Inflammatory macrophage (primary cell): ENCODE data around the gene NTNG2.

Source experiments
- DNase-seq, 2 donors: peaks; one replicate each; pipeline ENCODE4 v3.0.0-alpha.2; 2020 to 2022

Gene NTNG2

DNA sequence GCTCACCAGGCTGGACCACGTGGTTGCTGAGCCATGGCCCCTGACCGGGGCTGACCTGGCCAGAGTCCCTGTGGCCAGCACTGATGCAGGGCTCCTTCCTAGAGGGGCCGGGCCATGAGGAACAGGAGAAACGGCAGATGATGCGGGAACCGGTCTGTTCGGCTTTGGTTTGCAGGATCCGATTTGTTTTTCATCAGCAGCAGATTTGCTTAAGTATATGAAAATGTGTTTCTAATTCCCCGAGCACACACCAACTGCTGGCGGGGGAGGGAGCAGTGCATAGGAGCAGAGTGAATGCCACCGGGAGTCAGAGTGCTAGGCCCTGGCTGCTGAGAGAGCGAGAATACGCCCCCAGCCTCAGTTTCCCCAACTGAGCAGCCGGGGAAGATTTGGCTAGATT lies 13.6 kb downstream of the NTNG2 start:
- no peak for DNase-seq

DNA sequence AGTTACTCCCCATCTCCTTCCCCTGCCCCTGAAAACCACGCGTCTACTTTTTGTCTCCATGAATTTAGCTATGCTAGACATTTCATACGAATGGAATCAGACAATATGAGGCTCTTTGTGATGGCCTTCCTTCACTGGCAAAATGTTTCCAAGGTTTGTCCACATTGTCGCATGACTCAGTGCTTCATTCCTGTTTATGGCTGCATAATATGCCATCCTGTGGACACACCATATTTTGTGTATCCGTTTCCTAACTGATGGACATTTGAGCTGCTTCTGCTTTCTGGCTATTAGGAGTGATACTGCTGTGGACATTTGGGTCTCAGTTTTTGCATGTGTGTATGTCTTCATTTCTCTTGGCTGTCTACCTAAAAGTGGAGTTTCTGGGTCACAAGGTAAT lies 14.5 kb downstream of the NTNG2 start:
- DNase-seq: no peak

DNA sequence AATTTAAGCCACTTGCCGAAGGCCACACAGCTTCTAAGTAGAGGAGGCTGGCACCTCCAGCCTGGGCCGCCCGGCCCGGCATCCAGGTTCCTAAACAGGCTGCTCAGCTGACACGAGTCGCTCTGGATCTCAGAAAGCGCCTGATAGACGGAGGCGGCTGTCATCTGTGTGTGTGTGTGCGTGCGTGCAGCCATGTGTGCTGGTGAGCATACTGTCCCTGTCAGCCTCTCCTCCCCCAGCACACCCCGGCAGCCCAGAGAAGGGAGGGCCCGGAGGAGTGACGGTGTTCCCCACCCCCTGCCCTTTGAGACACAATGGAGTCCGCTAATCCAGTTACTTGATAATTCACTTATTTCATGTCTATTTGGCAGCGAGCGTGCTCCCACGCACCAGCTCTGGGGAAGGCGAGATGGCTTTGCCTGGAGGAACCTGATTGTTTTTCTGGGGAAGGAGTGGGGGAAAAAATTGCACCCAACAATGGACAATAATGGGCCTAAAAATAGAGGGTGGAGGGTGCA lies 20.0 kb downstream of the NTNG2 start:
- DNase-seq: no peak

DNA sequence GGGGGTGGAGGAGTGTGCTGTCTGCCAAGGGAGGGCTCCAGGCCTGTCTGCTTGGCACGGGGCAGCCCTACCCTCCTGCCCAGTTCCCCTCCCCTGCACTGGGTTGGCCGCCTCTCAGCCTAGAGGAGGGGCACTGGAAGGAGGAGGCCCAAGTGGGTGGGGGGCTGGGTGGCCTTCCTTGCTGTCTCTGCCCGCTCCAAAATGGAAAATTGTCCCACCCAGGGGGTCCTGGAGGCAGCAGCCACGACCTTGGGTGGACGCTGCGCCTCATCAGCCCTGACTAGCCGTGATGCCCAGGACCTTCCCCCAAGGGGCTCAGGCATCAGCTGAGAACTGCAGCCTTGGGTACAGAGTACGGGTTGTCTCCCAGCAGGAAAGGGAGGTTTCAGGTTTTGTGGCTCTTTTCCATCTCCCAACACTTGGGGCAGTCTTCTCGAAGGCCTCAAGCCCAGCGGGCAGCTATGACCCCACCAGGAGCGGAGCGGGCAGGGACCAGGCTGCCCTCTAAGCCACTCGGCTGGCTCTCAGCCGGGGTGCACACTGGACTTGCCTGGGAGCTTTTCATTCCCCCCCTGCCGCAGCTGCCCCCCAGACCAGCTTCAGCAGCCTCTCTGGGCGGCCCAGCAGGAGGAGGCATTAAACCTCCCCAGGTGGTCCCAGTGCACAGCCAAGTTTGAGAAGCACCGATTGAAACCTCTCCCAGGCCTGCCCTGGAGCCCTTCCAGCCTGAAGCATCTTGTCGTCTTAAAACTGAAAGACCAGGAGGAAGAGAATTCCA lies 20.6 kb downstream of the NTNG2 start:
- no peak for DNase-seq

DNA sequence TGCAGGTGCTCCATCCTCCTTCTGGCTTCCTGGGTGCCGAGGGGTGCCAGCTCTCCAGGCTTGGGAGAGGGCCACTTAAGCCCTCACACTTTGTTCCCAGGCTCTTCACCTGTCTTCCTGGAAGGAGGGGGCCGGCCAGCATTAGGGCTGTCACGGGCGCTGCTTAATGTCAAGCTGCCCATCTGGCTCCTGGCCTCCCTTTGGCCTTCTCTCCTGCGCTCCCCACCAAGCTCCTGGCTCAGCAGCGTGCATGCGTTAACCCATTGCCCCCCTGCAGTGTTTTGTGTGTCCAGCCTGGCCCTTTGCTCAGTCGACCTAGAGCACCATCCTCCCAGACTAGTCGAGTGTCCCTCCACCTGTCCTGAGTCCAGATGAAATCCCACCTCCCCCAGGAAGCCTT lies 21.3 kb downstream of the NTNG2 start:
- DNase-seq: no peak

DNA sequence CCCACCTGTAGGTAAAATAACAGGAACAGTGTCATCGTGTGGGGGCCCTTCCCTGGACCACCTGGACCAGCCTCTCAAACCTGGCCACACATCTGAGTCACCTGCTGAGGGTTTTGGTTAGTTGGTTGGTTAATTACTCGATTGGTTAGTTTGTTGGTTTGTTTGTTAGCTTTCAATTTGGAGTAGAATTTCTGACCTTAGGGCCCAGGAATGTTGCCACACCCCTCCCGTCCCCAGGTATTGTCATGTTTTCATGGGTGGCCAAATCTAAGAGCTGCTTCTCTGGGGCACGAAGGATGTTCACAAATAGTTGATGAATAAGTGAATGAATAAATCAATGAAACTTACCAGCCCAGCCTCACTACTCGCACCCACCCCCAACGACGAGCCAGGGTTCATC lies 21.9 kb downstream of the NTNG2 start:
- DNase-seq: no peak

DNA sequence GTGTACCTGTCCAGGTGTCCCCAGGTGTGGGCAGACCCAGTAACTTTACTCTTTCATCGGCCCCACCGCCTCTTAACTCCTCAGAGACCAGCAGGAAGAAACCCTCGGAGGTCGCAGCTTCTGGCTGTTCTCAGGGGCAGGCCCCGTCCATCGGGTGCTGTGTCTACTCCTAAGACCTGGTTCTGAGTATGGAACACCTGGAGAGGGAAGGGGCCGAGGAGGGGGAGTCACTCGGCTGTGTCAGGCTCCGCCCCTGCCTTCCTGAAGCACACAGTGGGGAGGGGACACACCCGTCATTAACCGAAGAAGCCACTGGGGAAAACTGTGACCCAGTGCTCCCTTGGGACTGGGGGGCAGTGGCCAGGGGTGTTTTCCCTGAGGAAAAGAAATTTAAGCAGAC lies 22.3 kb downstream of the NTNG2 start:
- no peak for DNase-seq

DNA sequence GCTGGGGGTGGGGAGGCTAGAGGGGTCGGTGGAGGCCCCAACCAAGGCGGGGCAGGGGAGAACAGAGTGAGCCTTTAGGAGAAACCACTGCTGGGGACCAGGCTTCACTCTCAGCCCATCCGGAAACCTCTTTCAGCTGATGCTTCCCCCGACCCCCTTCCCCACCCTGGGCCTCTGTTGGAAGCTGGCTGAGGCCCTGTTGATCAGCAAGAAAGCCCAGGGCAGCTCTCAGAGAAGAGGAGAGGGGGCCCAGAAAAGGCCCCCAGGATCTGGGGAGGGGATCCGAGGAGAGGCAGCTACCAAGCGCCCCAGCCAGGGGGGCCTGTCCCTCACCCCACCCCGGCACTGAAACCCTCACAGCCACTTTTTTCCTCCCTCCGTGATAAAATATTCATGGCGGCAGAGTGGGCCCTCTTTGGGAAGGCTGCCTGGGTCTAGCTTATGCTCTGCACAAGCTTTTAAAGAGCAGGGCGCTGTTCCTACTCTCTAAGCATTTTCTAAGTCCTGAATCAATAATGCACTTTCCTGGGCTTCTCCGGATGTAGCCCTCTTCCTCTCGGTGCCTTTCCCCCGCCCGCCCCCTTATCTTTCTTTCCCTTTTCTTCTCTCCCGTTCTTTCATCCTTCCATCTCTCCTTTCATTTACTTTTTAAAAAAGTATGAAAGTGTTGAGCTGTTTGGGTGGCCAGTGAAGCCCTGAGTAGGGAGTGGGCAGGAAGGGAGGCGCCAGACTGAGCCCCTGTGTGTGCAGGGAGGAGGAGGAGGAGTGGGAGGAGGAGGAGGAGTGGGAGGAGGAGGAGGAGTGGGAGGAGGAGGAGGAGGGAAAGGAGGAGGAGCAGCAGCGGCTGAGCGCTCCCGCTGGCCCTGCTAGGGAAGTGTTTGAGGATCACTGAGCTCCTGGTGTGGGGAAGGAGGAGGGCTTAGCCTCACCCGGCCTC lies 23.5 kb downstream of the NTNG2 start:
- DNase-seq: no peak

DNA sequence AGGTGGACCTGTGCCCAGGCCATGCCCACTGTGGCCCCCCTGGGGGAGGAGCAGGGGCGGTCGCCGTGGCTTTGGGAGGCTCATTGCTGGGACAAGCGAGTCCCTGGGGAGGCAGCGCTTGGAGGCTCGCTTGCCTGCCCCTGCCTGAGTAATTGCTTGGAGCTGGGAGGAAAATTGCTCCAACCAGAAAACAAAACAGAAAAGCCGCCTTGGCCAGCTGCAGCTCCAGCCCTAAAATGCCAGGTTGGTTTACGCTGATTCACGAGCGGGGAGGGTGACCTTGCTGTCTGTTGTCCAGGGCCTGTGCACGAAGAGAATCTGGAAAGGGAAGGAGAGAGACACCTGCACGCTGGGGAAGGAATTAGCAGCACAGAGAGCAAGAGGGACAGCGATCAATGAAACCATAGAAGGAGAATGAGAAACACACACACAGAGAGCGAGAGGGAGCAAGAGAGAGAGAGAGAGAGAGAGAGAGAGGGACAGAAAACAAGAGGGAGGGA lies 25.3 kb downstream of the NTNG2 start:
- no peak for DNase-seq

DNA sequence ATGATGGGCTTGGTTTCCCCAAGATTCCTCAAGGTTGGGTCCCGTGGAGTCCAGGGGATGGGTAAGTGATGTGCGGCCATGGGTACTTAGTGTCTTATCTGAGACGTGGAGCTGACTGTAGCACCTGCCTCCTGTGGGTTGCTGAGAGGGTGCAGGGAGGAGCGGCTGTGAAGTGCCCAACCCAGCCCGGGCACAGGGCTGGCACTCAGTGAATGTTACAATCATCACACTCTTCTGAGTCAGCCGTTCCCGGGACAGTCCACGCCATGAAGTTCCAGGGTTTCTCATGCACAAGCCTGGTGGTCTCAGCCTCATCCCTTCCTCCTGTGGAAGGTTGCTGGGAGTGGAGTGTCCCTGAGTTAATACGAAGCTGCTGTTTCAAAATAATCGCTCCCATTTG lies 29.1 kb downstream of the NTNG2 start:
- DNase-seq: no peak

DNA sequence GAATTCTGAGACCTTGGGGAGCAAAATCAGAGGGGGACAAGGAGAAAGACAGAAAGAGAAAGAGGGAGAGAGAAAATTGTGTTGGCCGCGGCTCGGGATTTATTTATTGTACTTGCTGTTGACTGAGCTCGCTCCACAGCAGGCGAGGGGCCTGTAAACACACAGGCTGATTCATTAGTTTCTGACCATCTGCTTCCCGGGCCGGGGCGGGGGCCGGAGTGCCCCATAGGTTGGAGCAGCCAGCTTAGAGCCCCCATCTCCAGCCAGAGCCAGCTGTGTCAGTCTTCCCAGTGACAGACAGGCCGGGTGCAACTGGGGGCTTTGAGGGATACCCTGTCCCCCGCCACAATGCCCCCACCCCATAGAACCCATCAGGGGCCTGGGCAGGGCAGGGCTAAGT lies 30.9 kb downstream of the NTNG2 start:
- DNase-seq: no peak

DNA sequence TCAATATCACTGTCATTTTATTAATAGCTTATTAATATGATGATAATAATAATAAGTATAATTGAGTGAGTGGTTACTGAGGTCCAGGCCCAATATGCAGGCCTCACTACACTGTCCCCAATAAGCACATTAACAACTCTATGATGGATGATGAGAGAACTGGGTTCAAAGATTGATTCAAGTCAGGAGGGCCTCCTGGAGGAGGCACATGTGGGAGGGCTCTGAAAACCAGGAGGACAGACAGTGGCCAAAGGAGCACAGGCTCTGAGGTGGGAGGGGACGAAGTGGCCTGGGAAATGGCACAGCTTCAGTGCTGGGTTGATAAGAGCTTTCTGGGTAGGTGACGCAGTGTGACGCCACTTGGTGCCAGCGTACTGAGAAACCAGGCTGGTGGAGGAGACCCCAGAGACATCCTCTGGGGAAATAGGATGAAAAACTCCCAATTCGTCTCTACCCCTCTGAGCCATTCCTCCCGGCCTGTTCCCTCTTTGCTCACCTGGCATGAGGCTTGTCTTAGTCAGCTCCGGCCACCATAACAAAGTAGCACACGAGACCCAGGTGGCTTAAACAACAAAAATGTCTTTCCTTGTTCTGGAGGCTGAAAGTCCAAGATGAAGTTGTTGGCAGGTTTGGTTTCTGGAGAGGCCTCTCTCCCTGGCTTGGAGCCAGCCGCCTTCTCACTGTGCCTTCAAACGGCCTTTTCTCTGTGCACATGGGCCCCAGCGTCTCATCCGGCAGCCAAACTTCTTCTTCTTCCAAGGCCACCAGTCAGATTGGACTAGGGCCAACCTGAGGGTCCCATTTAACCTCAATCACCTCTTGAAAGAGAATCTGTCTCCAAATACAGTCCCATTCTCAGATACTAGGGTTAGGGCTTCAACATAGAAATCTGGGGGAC lies 31.6 kb downstream of the NTNG2 start:
- DNase-seq: no peak

DNA sequence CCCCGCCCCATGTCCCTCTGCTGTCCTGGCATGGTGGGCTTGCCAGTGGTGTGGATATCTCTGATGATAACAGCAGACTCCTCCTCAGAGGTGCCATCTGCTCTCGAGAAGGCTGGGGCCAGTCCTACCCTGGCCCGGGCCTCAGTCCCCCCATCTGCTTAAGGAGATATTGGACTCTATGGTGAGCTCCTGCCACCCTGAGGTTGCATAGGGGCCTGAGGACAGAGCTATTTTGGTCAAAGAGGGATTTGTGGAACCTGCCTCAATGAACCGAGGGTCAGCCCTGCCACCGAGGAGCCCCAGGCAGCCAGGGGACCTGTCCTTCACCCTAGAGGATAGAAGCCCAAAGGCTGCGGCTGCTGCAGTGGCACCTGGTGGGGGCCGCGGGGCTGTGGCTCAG lies 32.6 kb downstream of the NTNG2 start:
- no peak for DNase-seq

DNA sequence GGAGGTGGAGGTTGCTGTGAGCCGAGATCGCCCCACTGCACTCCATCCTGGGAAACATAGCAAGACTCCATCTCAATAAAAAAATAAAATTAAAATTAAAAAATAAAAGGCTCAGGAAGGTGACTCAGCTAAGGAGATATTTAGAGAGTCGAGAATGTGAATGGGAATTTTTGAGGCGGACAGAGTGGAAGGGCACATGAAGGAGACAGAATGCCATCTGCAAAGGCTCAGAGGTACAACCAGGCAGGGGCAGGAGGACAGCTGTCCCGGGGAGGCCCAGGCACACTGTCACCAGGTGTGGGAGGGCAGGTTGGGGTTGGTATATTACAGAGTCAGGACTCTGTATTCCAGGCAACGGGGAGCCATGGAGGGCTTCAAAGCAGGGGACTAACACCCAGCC lies 35.5 kb downstream of the NTNG2 start:
- DNase-seq: no peak

DNA sequence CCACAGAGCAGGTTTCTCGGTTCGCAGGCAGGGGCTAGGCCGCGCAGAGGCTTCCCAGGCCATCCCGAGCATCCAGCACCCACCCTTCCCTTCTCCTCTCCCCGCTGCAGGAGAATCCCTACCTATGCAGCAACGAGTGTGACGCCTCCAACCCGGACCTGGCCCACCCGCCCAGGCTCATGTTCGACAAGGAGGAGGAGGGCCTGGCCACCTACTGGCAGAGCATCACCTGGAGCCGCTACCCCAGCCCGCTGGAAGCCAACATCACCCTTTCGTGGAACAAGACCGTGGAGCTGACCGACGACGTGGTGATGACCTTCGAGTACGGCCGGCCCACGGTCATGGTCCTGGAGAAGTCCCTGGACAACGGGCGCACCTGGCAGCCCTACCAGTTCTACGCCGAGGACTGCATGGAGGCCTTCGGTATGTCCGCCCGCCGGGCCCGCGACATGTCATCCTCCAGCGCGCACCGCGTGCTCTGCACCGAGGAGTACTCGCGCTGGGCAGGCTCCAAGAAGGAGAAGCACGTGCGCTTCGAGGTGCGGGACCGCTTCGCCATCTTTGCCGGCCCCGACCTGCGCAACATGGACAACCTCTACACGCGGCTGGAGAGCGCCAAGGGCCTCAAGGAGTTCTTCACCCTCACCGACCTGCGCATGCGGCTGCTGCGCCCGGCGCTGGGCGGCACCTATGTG lies 36.1 kb downstream of the NTNG2 start:
- DNase-seq: no peak

DNA sequence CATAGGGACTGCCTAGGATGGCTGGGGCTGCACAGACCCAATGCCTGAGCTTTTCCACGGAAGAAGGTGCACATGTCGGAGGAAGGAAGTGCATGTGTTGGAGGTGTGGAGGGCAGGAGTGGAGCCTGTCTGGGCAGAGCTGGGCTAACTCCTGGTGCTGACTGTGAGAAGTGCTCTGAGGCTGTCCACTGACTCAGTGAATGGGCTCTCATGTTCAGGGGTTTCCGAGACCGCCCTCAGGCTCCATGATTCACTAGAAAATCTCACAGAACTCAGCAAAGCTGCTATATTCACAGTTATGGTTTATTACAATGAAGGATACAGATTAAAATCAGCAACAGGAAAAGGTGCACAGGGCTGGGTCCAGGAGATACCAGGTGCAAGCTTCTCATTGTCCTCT lies 37.2 kb downstream of the NTNG2 start:
- DNase-seq: no peak

DNA sequence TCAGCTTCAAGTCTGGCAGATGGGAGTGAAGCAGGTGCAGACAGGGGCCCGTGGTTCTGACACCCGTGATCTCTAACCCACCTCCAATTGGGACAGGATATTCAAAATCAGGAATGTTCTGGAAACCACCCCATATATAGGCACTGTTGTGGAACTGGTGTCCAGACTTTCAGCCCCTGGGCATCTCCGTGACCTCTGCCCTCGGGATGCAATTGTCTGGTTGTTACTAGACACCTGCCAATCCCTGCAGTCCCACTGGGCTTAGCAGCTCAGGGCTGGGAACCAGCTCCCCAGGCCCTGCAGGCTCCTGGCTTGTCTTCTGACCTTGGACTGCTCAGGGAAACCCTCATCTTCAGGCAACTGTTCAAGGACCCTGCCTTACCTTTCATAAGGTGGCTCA lies 38.8 kb downstream of the NTNG2 start:
- no peak for DNase-seq

DNA sequence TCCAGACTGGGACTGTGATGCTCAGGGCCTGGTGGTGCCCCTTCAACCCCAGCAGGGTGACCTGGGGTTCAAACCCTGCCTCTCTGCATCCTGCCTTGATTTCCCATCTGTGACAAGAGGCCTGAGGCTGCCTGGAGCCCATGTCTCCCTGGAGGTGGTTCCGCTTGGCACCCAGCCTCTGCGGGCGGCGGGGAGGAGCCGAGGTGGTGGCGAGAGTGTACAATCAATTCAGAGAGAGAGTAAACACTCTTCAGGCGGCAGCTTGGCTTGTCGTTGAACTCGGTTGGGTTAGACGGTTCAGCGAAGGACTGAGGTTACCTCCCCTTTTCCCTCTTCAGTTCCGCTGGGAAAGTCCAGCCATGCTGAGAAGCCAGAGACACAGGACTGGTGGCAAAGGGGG lies 39.3 kb downstream of the NTNG2 start:
- no peak for DNase-seq

DNA sequence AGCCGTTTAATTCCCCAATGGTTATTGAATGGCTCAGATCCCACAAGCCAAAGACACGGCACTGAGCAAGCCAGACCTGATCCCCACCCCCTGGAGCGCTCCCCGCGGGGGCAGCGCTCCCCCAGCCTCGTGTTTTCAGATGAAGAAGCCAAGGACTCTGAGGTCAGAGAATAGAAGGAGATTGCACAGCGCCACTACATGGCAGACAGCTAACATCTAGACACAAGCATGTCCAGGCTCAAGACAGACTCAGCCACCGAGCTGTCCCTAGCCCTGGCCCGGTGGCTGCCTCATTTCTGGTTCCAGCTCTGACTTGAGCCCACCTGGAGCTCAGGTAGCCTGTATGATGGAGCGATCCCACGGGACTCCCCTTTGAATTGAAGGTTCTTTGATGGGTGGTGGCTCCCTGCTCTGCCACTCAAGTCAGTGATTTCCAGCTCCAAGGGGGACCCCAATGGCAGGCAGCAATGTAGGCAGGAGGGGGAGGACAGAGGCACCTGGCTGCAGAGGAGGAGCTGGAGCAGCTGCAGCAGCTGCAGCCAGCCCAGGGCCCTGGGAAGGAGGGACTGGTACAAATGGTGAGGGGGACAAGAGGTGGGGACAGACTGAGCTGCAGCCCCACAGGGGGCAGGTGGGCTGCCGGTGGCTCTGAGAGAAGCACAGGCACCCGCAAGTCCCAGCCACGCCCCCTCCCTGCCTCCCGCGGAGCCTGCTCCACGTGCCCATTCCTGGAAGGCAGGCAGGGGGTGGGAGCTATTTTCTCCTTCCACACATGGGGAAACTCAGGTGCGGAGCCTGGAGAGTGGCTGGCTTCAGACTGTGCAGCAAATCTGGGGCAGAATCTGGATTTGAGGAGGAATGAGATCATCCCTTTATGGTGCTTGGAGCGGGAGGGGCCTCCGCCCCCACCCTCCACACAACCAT lies 40.2 kb downstream of the NTNG2 start:
- no peak for DNase-seq

DNA sequence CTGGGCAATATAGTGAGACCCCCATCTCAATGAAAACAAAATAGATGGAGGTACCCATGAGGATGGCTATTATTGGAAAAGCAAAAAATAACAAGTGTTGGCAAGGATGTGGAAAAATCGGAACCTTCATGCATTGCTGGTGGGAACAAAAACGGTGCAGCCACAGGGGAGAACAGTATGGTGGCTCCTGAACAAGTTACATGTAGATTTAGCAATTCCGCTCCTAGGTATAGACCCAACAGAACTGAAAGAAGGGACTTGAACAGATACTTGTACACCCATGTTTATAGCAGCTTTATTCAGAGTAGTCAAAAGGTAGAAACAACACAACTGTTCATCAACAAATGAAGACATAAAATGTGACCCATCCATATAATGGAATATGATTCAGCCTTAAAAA lies 43.0 kb downstream of the NTNG2 start:
- DNase-seq: no peak

DNA sequence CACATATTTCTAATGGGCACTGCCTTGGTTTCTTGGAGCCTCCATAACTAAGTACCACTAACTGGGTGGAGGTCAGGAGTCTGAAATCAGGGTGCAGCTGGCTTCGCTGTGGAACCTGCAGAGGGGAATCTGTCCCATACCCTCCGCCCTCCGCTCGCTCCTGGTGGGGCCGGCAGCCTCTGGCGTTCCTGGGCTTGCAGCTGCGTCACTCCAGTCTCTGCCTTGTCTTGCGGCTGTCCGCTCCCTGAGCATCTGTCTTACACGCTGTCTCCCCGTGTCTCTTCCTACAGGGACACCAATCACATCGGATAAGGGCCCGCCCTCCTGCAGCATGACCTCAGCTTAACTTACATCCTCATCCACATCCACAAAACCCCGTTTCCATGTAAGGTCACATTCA lies 45.4 kb downstream of the NTNG2 start:
- DNase-seq: no peak
